HG03469 (cell line): ENCODE measurements around the gene TBC1D9B.
A peak's percentile ranks its signal among the peaks of the same experiment; 100 is the strongest.

Experiments
- ATAC-seq: cut with Tn5 transposase; IDR thresholded peaks from one replicate; pipeline ENCODE4 v1.9.1; 2021; ENCODE audit warnings: mild to moderate bottlenecking, moderate library complexity, moderate number of reproducible peaks; ENCODE audit not compliant: unreplicated experiment

Gene TBC1D9B

GRCh38 chr5:179870952-179871351 is 36.7 kb downstream of the TBC1D9B start:
- no peak for ATAC-seq

GRCh38 chr5:179870403-179870903 is 37.2 kb downstream of the TBC1D9B start:
- no peak for ATAC-seq

- no peak for ATAC-seq
Observed at GRCh38 chr5:179869641-179870402, 37.9 kb downstream of the TBC1D9B start.

- ATAC-seq, result no peak
Observed at GRCh38 chr5:179869101-179869500, 38.6 kb downstream of the TBC1D9B start.

- no peak for ATAC-seq
Observed at GRCh38 chr5:179868541-179868940, 39.2 kb downstream of the TBC1D9B start.

GRCh38 chr5:179867476-179867875 is 40.2 kb downstream of the TBC1D9B start:
- ATAC-seq, result no peak

GRCh38 chr5:179867079-179867465 is 40.6 kb downstream of the TBC1D9B start:
- ATAC-seq, result no peak

GRCh38 chr5:179866241-179867078 is 41.2 kb downstream of the TBC1D9B start:
- no peak for ATAC-seq

- ATAC-seq, result no peak
Observed at GRCh38 chr5:179865491-179866240, 42.0 kb downstream of the TBC1D9B start.

- no peak for ATAC-seq
Observed at GRCh38 chr5:179864686-179865085, 43.0 kb downstream of the TBC1D9B start.

GRCh38 chr5:179863449-179864085 is 44.1 kb downstream of the TBC1D9B start:
- ATAC-seq, result no peak

- no peak for ATAC-seq
Observed at GRCh38 chr5:179862891-179863290, 44.8 kb downstream of the TBC1D9B start.

GRCh38 chr5:179862296-179862695 is 45.4 kb downstream of the TBC1D9B start:
- no peak for ATAC-seq

- no peak for ATAC-seq
Observed at GRCh38 chr5:179860301-179860700, 47.4 kb downstream of the TBC1D9B start.

- ATAC-seq, result peak; percentile 95
Observed at GRCh38 chr5:179858586-179859427, 48.9 kb downstream of the TBC1D9B start, which contains the start of gene MRNIP. TSS of gene MRNIP (minus strand) at chr5:179858817. CDS start at chr5:179858796, 21 bp downstream.

GRCh38 chr5:179858241-179858585 is 49.5 kb downstream of the TBC1D9B start:
- peak; percentile 7 for ATAC-seq

- no peak for ATAC-seq
Observed at GRCh38 chr5:179854356-179854755, 53.3 kb downstream of the TBC1D9B start.

- ATAC-seq, result peak; percentile 82
Observed at GRCh38 chr5:179852993-179853547, 54.6 kb downstream of the TBC1D9B start.

GRCh38 chr5:179841621-179842020 is 66.1 kb downstream of the TBC1D9B start:
- ATAC-seq, result no peak
